Measurements from ENCODE around the gene STX8. TPM values are rescaled to one million over a fixed set of nuclear protein-coding genes. Genes with fewer than 3 reads are reported as not detected.

The STX8 gene
- total RNA-seq, 1 experiment from 2014 or later = 38.8 TPM

DNA sequence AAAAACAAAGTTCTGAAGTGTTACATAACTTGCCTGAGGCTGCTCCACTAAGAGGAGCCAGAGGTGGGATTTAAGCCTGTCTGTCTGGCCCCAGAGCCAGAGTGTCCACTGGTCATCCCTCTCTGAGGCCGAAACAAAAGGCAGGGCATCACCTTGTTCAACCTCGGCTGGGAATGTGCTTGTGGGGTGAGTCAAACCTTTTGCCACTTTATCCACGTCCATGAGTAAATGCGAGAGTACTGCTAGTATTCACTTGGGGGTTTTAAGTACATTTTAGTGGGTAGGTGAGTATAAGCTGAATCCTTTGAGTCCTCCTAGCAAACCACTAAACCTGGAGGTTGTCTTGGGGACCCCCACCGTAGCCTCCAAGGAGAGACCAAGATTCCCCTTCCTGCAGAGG, 103.5 kb downstream of the STX8 start:
- no peak overlapping the region for H2AFZ ChIP-seq (ENCODE audit: low read depth, low read length, poor library complexity, severe bottlenecking)
- no TSS peak for BruUV-seq (replicated peaks)
- H3K9me3 ChIP-seq (ENCODE audit: control insufficient read depth in 1 of 2, insufficient read depth in 1 of 2, low read depth in 1 of 2, low read length in 2 of 2) = no peaks in the 10 kb centered on the region
- H3K27me3 ChIP-seq (ENCODE audit: insufficient read depth, low read length) = no peaks in the 10 kb centered on the region
- intact Hi-C loops (cut with micrococcal nuclease) = no loop called here
- DNase-seq (ENCODE audit: low read depth, low spot score) (no peak), ATAC-seq (no peak)
- no peak overlapping the region for H3K9ac ChIP-seq (ENCODE audit: low read length)
- RAD21 ChIA-PET (ENCODE audit: low non-redundant PET in 1 of 2, low total read pairs in 2 of 2, uncharacterized antibody in 2 of 2, unreplicated experiment in 2 of 2) = no interaction called here
- CTCF ChIA-PET = no interaction called here
- no peak for TF ChIP-seq CBX3 (IDR thresholded peaks at IDR 0.05; ENCODE audit: low read depth)
- no peak for TF ChIP-seq ELF1 (IDR thresholded peaks at IDR 0.05; ENCODE audit: borderline replicate concordance, low read depth)
- no peak for TF ChIP-seq SRF (IDR thresholded peaks at IDR 0.05; ENCODE audit: low read depth)
- TF ChIP-seq REST (IDR thresholded peaks at IDR 0.05; ENCODE audit: low read depth) = no peak
- TF ChIP-seq POLR2AphosphoS5 (IDR thresholded peaks at IDR 0.05; ENCODE audit: low read depth, low read length) = no peak
- no peak for TF ChIP-seq CEBPB (IDR thresholded peaks at IDR 0.05; ENCODE audit: low read depth)
- no peak for TF ChIP-seq CTCF (IDR thresholded peaks at IDR 0.05 in 2 of 3, conservative IDR thresholded peaks at IDR 0.05 in 1 of 3; ENCODE audit: borderline replicate concordance in 1 of 3, insufficient read depth in 1 of 3, low read depth in 2 of 3, low read length in 2 of 3)
- TF ChIP-seq, protein P1, sequence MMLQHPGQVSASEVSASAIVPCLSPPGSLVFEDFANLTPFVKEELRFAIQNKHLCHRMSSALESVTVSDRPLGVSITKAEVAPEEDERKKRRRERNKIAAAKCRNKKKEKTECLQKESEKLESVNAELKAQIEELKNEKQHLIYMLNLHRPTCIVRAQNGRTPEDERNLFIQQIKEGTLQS (IDR thresholded peaks at IDR 0.05) = no peak
- TF ChIP-seq EGR1 (IDR thresholded peaks at IDR 0.05; ENCODE audit: low read depth) = no peak
- TF ChIP-seq SIN3A (IDR thresholded peaks at IDR 0.05; ENCODE audit: low read depth) = no peak
- no peak for TF ChIP-seq ZFX (IDR thresholded peaks at IDR 0.05)
- no peaks in the 10 kb centered on the region for H4K20me1 ChIP-seq (ENCODE audit: insufficient read depth)
- H3K36me3 ChIP-seq (ENCODE audit: control insufficient read depth in 1 of 2, insufficient read depth in 2 of 2, low read length in 2 of 2) = no peaks in the 10 kb centered on the region
- no peak overlapping the region for H3K4me2 ChIP-seq (ENCODE audit: low read length)
- no peak overlapping the region for H3K27ac ChIP-seq (ENCODE audit: low read depth, low read length)
- H3K79me2 ChIP-seq (ENCODE audit: insufficient read depth, low read length) = no peaks in the 10 kb centered on the region
- H3K4me3 ChIP-seq (replicated peaks in 1 of 2; ENCODE audit: low read depth in 1 of 2, low read length in 2 of 2) = no peak overlapping the region
- no peaks in the 10 kb centered on the region for H3K4me1 ChIP-seq (ENCODE audit: control insufficient read depth in 1 of 2, insufficient read depth in 2 of 2, low read length in 2 of 2)
- no peaks in the 10 kb centered on the region for H3K9me2 ChIP-seq (ENCODE audit: insufficient read depth)
- POLR2A ChIA-PET = no interaction called here
